ENCODE measurements around the gene ABR.
"Not testable (repeated sequence)": the region's sequence is repeated elsewhere in the genome, so short reads cannot be mapped to it uniquely, and the experiment has no call there.

Gene ABR

DNA sequence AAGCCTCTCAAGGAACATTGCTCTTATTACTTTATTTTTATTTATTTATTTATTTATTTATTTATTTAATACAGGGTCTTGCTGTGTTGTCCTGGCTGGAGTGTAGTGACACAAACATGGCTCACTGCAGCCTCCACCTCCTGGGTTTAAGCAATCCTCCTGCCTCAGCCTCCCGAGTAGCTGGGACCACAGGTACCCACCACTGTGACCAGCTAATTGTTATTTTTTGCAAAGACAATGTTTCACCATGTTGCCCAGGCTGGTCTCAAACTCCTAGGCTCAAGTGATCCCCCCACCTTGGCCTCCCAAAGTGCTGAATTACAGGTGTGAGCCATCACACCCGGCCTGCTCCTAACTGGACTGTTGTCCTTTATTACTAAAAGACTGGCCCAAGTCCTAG is 205.0 kb downstream of the ABR start:
- in situ Hi-C loops (cut with HindIII; ENCODE audit: low sequenced_read_pairs): loop anchor here (25.0 kb wide), 1 partner anchor 187 kb away; the partner anchor contains the start of genes GLOD4 and MRM3

DNA sequence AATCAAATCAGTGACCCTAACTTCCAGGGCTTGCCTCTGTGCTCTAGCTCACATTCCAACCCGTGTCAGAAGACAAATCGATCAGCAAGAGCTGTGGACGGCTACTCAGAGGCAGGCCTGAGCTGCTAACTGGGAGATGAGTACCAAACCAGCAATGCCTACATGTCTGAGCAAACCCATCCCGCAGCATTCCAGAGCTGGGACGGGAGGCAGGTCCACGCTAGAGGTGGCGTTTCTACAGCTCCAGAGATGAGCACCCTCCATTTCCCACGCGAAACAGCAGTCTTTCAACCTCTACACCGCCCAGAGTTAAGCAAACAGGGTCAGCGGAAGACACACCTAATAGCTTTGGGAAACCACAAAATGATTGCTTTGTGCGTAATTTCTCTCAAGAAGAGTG is 206.7 kb downstream of the ABR start:
- in situ Hi-C loops (cut with HindIII; ENCODE audit: low sequenced_read_pairs): no loop called here

DNA sequence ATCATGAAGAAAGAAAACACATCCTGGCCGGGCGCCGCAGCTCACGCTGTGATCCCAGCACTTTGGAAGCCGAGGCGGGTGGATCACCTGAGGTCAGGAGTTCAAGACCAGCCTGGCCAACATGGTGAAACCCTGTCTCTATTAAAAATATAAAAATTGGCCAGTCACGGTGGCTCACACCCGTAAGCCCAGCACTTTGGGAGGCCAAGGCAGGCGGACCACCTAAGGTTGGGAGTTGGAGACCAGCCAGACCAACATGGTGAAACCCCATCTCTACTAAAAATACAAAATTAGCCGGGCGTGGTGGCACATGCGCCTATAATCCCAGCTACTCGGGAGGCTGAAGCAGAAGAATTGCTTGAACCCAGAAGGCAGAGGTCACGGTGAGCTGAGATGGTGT is 207.9 kb downstream of the ABR start:
- in situ Hi-C loops (cut with HindIII; ENCODE audit: low sequenced_read_pairs): not testable (repeated sequence)

DNA sequence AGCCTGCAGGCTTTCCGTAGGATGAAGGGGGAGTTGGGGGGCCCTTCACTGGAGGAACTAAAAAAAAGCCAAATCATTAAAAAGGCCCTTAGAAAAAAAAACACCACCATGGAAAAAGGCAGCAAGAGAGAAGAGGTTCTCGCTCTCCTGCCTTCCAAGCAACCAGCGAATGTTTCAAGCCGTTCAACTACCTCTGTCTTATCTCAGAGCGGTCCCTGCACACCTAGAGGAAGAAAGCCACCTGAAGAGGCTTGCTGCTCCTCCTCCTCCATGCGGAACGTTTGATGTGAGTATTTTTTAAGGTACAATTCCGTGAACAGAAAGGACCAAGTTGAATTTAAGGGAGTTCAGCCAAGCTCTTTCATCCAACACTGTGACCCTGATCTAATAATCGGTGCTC is 209.4 kb downstream of the ABR start:
- in situ Hi-C loops (cut with HindIII; ENCODE audit: low sequenced_read_pairs): no loop called here

DNA sequence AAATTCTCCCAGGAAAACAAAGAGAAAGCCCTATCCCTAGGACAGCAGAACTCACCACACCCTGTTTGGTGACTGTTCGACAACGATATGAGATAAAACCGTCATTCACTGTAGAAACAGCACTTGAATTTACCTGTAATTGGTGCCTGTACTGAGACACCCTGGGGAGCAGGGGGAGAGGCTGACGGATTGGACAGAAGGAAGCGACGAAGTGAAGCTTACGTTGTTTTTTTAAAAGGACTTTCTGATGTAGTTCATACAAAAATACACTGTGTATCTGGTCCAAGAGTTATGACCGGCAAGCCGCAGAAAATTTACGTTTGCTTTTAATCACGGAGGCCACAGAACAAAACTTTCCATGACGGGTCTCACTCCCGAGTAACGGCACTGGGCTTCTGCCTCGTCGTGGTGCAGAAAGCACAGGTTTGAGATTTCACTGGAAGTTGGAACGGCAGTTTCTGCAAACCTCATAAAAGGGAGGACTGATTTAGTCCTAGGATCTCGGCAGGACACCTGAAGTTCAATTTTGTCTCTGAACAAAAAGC is 209.9 kb downstream of the ABR start:
- in situ Hi-C loops (cut with HindIII; ENCODE audit: low sequenced_read_pairs): no loop called here

DNA sequence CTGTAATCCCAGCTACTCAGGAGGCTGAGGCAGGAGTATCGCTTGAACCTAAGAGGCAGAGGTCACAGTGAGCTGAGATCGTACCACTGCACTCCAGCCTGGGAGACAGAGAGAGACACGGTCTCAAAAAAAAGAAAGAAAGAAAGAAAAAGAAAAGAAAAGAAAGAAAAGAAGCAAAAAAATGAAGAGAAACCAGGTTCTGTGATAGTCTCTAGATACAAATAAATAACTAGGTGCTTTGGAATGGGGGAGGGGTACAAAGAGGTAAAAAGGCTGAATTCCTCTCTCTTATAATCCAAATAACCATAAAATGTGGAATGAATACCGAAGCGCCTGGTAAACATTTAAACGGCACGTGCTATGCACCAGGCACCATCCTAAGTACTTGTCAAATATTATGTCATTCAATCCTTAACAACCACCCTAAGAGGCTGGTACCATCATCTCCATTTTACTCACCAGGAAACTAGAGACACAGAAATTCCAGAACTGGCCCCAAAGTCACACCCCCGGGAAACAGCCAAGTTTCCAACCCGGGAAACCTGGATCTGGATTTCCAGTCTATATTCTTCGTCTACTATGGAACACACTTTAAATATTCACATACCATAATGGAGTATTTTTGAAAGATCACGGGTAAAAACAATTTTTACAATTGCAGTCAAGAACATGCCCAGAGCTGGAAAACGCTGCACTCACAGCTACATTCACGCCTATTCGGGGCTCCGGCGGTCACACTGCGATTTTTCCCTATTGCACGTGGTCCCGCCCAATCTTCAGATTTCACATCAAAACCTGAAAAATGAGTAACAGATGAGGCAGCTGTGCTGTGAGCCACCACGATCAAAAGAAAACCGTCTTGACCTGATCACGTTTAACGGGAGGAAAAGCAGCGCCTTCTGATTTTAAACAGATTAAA is 210.7 kb downstream of the ABR start:
- in situ Hi-C loops (cut with HindIII; ENCODE audit: low sequenced_read_pairs): no loop called here

DNA sequence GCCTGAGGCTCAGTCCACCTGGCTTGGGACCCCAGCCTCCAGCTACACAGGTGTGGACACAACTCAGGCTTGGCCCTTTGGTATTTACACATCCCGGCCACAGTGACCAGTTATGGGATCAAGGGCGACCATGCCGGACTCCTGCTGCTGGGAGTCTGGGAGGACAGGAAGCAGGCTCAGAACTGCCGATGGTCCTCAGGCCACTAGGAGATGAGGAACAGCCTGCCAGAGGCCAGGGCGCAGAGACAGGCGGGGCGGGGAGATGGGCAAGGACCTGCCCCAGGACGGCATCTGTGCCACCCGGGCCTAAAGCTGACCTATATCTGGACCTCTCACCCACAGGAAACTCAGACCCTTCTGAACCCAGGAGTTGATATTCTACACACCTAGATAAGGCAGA is 212.7 kb downstream of the ABR start:
- in situ Hi-C loops (cut with HindIII; ENCODE audit: low sequenced_read_pairs): no loop called here

DNA sequence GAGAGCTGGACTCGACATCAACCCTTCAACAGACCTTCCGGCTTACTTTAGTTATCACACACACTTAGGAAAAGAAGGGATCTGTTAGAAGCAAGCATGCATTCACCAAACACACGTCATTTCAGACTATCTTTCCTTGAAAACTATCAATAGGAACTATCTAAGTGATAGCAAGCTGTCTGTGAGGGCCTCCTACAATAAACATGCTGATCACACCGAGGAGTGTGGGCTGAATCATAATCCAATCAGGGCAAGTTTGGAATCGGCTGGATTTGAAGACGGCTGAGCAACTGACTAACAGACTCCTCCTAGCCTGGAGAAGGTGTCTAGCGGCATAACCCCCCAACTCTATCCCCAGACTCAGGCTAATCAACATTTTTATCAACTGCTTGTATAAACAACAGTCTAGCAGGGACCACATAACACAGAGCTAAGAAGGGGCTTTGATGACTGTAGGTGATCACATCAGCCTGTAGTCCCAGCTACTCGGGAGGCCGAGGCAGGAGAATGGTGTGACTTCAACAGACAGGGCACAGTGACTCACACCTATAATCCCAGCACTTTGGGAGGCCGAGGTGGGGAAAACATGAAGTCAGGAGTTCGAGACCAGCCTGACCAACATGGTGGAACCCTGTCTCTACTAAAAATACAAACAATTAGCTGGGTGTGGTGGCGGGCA is 214.3 kb downstream of the ABR start:
- in situ Hi-C loops (cut with HindIII; ENCODE audit: low sequenced_read_pairs): no loop called here

DNA sequence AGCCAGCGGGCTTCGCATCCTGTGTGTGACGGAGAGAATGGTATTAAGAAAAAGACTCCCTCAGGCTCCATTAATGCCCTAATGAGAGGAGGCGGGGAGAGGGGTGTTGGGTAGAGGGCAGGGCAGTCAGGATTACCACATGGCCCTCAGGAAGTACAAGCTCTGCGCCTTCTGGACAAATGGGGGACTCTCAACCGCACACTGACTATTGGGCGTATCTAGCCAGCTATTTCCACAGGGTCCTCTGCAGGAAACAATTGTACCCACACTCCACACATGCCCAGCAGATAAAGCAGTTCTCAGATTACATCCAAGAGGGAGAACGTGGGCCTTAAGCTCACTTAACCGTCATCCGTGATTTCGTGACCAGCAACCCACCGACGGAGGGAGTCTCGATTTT is 214.9 kb downstream of the ABR start:
- in situ Hi-C loops (cut with HindIII; ENCODE audit: low sequenced_read_pairs): no loop called here

DNA sequence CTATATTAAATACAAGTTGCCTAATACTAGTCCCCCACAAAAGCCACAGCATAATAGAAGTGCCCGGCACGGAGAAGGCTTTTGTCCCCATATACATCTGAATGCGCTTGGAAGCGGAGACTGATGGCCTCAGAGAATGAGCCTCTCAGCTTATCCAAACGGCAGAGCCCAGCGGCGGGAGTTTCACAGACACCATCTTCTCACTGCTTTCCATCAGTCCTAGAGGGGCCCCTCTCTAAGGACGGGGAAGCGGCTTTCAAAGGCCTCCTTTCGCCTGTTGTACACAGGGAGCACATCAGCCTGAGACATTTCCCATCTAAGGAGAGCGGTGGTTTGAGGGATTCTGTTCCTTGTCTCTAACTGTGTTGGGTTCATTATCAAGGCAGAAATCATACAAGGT is 217.1 kb downstream of the ABR start:
- in situ Hi-C loops (cut with HindIII; ENCODE audit: low sequenced_read_pairs): no loop called here

DNA sequence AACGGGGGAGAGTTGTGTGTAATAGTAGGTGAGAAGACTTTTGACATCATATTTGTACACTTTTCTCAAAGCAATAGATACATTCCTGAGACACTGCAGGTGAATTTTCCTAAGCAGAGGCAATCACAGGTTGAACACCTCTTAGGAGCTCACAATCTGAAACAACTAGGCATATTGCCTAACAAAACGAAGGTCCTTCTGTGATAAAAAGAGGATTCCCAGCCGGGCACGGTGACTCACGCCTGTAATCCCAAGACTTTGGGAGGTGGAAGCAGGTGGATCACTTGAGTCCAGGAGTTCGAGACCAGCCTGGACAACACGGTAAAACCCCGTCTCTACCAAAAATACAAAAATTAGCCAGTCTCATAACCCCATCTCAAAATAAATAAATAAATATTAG is 217.6 kb downstream of the ABR start:
- in situ Hi-C loops (cut with HindIII; ENCODE audit: low sequenced_read_pairs): no loop called here

DNA sequence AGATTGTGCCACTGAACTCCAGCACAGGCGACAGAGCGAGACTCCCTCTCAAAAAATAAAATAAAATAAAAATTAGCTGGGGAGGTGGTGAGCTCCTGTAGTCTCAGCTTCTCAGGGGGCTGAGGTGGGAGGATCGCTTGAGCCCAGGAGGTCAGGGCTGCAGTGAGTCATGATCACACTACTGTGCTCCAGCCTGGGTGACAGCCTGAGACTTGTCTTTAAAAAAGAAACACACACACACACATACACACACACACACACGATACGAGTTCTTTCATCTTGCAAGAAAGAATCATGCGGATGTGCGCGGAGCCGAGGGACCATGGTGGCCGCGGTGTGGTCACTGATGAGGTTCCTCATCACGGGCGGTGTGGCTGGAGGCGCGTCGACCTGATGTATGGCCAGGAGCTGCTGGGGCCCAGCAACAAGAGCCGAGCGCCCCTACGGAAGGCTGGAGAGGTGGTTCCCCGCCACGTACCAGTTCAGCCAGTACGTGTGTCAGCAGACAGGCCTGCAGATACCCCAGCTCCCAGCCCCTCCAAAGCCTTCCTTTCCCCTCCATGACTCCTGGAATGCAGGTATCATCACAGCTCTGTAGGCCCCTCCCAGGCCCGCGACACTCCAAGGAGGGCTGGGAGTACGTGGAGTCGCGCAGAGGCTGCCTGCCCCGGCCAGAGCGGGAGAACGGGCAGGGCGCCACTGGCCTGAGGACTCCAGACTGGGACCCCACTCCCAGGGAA is 220.9 kb downstream of the ABR start:
- in situ Hi-C loops (cut with HindIII; ENCODE audit: low sequenced_read_pairs): no loop called here

DNA sequence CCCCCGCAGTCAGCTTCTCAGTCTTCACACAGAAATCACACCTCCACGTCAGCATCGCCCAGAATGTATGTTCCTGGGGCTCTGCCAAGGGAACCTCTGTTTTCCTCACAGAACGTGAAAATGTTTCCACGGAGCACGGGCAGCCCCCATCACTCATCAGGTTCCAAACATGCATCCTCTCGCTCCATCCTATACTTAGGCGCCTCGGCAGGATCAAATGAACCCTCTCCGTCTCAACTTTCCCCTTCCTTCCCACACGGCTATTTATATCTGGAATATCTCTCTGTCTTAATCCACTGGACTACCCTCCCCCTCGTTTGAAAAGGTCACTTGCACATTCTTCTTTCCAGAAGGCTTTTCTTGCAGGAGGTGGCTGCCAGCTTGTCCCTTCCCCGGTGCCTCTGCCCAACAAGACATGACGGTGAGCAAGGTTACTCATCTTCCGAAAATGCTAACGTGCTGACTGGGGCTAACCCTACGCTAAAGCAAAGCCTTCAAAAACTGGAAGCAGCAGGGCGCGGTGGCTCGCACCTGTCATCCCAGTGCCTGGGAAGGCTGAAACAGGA is 221.8 kb downstream of the ABR start:
- in situ Hi-C loops (cut with HindIII; ENCODE audit: low sequenced_read_pairs): no loop called here

DNA sequence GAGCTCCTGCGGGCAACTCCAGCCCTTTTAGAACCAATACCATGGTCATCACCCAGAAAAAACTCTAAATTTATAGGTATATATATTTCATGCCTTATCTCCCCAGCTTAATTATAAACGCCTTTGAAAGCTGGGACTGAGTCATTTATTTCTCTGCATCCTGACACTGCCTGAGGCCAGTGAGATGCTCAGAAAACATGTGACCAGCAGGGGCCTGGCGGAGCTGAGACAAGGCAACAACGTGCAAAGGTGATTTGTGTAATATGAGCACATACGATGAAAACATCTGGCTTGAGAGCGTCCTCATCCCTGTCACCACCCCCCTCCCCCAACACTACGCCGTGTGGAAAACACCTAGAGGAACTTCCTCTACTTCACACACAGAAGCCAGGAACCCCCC is 222.9 kb downstream of the ABR start:
- in situ Hi-C loops (cut with HindIII; ENCODE audit: low sequenced_read_pairs): no loop called here

DNA sequence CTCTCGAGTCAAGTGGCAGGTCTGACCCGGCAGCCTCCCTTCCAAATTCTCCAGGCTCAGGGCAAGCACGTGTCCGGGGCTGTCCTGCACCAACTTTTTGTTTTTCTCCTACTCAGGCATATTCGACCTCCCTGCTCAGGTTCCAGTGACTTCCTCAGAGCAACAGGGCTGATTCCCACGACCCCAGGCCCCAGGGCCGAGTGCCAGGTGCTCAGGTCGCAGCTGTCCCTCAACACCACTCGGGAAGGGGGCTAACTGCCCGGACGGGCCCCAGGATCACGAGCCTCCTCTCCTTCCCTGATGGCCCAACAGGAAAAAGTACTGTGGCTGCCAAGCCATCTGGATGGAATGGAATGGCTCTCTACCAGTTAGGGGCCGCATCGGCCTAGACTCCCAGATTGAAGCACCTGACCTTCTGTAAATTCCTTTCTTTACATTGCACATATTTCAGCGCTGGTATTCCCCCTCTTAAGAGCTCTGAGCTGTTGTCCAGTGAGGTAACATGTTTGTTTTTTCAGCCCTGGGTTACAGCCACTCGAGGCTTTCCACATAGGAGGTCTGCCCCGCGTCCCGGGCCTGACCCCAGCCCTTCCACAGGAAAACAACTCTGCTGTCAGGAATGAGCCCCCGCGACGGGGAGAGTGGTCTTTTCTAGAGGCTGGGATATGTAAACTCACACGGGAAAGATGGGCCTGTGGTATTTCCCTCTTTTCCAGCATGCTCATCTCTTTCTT is 225.2 kb downstream of the ABR start:
- in situ Hi-C loops (cut with HindIII; ENCODE audit: low sequenced_read_pairs): no loop called here

DNA sequence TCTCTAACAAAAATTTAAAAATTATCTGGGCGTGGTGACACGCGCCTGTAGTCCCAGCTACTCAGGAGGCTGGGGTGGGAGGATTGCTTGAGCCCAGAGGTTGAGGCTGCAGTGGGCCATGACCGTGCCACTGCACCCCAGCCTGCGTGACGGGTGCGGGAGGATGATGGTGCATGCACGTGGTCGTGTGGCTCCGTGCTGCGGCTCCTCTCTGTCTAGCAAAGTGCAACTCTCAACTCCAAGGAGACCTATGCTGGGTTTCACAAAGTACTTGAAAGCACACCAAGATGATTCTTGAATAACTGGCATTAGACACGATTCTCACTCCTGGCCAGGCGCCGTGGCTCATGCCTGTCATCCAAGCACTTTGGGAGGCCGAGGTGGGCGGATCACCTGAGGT is 226.0 kb downstream of the ABR start:
- in situ Hi-C loops (cut with HindIII; ENCODE audit: low sequenced_read_pairs): no loop called here
